Osteoblast (primary cell): ENCODE data around the gene GHDC. TPM values are rescaled to one million over a fixed set of nuclear protein-coding genes. Genes with fewer than 3 reads are reported as not detected.
A peak's percentile ranks its signal among the peaks of the same experiment; 100 is the strongest.

Experiments
- DNase-seq: peaks from one replicate; pipeline ENCODE4 v3.0.0; 2011; ENCODE audit warnings: low spot score, mixed read lengths; ENCODE audit not compliant: insufficient read length; ENCODE audit errors: missing footprints
- H2AFZ ChIP-seq: 2 replicates; pipeline ENCODE4 v1.6.0; 2011; ENCODE audit warnings: mild to moderate bottlenecking, low read length
- H3K27ac ChIP-seq: 2 replicates; pipeline ENCODE4 v1.5.1; 2011; ENCODE audit warnings: mild to moderate bottlenecking, low read depth, low read length, moderate library complexity
- H3K27me3 ChIP-seq: 2 replicates; pipeline ENCODE4 v1.6.0; 2012; ENCODE audit warnings: mild to moderate bottlenecking, control low read depth, inconsistent platforms, low read length, moderate library complexity; ENCODE audit not compliant: insufficient read depth
- H3K36me3 ChIP-seq: 2 replicates; pipeline ENCODE4 v1.5.1; 2011; ENCODE audit warnings: mild to moderate bottlenecking, low read length, control low read depth, moderate library complexity; ENCODE audit not compliant: insufficient read depth
- H3K4me1 ChIP-seq: 2 replicates; pipeline ENCODE4 v1.5.1; 2011; ENCODE audit warnings: mild to moderate bottlenecking, low read length, control low read depth, moderate library complexity; ENCODE audit not compliant: insufficient read depth
- H3K4me2 ChIP-seq: 2 replicates; pipeline ENCODE4 v1.6.0; 2011; ENCODE audit warnings: mild to moderate bottlenecking, low read length; ENCODE audit not compliant: insufficient read depth
- H3K4me3 ChIP-seq: fragments of 200-600 bp; sonication (generic); 3 replicates; pipeline ENCODE4 v1.5.1; 2012; ENCODE audit warnings: mild to moderate bottlenecking, low read length, inconsistent platforms; ENCODE audit not compliant: insufficient read depth
- H3K79me2 ChIP-seq: 2 replicates; pipeline ENCODE4 v1.6.0; 2012; ENCODE audit warnings: mild to moderate bottlenecking, low read length, control low read depth, inconsistent platforms; ENCODE audit not compliant: insufficient read depth
- H3K9me3 ChIP-seq: 2 replicates; pipeline ENCODE4 v1.5.1; 2011; ENCODE audit warnings: low read depth, low read length, control low read depth
- H4K20me1 ChIP-seq: 2 replicates; pipeline ENCODE4 v1.6.0; 2012; ENCODE audit warnings: mild to moderate bottlenecking, low read length, control low read depth; ENCODE audit not compliant: insufficient read depth
- total RNA-seq: library from RNA; depleted of rRNA; stranded (reverse); fragments of >200 nt; gene quantifications from 2 replicates; pipeline ENCODE4 v1.2.3, GENCODE V29; 2012
- TF ChIP-seq, protein P1 (sequence below): IDR thresholded peaks from 2 replicates; pipeline ENCODE4 v1.5.1; 2011; ENCODE audit warnings: mild to moderate bottlenecking, low read depth, low read length, moderate library complexity; ENCODE audit errors: extremely low read depth

The GHDC gene
- total RNA-seq, 1 donor, result 31.8 TPM

DNA sequence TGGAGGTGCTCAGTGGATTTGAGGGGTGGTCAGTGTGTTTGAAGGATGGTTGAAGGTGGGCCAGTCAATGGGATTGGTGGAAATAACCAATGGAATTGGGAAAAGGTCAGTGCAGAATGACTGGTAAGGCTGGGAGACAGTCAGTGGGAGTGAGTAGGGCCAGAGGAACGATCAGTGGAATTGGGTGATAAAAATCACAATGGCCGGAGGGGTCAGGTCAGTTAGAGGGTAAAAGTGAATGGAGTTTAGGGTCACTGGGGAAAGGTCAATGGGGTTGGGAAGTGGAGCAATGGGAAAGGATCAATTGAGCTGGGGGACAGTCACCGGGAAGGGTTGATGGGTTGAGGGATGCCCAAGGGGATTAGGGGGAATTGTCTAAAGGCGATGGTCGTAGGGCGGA lies 28.5 kb downstream of the GHDC start:
- Histone ChIP-seq H3K4me3 (no peak overlapping the region), H3K27ac (no peak overlapping the region), H3K4me2 (no peak overlapping the region), H3K9me3 (no peaks in the 10 kb centered on the region), H4K20me1 (no peaks in the 10 kb centered on the region), H3K79me2 (no peaks in the 10 kb centered on the region), H2AFZ (no peak overlapping the region), H3K4me1 (no peaks in the 10 kb centered on the region), H3K36me3 (no peaks in the 10 kb centered on the region), H3K27me3 (peaks cover 2% of the 10 kb centered on the region)
- DNase-seq, result peak; percentile 13
- TF ChIP-seq, protein P1, sequence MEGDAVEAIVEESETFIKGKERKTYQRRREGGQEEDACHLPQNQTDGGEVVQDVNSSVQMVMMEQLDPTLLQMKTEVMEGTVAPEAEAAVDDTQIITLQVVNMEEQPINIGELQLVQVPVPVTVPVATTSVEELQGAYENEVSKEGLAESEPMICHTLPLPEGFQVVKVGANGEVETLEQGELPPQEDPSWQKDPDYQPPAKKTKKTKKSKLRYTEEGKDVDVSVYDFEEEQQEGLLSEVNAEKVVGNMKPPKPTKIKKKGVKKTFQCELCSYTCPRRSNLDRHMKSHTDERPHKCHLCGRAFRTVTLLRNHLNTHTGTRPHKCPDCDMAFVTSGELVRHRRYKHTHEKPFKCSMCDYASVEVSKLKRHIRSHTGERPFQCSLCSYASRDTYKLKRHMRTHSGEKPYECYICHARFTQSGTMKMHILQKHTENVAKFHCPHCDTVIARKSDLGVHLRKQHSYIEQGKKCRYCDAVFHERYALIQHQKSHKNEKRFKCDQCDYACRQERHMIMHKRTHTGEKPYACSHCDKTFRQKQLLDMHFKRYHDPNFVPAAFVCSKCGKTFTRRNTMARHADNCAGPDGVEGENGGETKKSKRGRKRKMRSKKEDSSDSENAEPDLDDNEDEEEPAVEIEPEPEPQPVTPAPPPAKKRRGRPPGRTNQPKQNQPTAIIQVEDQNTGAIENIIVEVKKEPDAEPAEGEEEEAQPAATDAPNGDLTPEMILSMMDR, result no peak

DNA sequence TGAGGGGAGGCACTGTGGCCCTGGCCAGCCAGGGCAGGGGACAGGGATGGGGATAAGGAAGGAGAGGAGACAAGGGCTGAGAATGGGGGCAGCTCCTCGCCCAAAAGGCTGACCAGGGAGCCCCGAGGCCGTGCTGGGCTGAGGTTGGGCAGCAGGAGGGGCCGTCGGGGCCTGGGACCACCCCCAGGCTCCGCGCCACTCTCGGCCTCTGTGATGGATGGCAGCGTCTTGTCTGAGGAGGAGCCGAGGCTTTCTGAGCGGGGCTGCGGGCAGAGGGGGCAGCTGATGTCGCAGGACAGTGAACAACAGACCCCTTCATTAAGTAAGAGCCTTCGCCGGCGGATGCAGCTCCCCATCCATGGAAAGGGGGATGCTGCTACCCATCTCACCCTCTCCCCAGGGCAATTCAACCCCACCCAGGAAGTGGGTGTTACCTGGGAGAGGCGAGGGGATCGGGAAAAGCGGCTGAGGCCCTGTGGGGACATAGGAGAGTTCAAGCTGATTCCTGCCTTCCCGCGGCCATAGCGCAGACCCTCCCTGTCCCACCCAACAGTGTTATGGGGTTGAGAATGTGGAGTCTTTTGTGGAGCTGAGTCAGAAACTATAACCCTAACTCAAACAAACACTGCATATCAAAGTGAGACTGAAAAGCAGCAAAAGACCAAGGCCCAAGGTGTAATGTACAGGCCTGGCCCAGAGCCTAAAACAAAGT lies 30.4 kb downstream of the GHDC start:
- Histone ChIP-seq H3K4me3 (no peak overlapping the region), H3K79me2 (no peaks in the 10 kb centered on the region), H3K4me1 (no peaks in the 10 kb centered on the region), H3K27me3 (no peaks in the 10 kb centered on the region), H3K36me3 (no peaks in the 10 kb centered on the region), H3K9me3 (no peaks in the 10 kb centered on the region), H2AFZ (no peak overlapping the region), H3K27ac (no peak overlapping the region), H4K20me1 (no peaks in the 10 kb centered on the region), H3K4me2 (no peak overlapping the region)
- DNase-seq, result peak; percentile 70
- TF ChIP-seq, protein P1, result no peak

DNA sequence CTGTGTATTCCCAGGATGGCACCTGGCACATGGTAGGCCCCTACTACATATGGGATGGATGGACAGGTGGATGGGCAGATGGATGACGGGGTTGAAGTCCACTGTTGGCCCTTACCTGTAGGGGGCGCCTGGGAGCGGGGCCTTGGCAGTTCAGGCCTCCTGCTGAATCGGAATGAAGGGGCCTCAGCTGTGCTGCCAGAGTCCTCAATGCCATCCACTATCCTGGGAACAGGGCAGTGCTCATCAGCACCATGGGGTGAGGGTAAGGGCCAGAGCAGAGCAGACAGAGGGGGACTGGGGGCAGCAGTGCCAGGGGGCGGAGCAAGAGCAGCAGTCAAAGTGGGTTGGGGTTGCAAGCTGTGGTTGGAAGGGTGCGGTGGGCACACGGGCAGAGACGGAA lies 31.2 kb downstream of the GHDC start:
- Histone ChIP-seq H3K79me2 (no peaks in the 10 kb centered on the region), H2AFZ (no peak overlapping the region), H3K9me3 (no peaks in the 10 kb centered on the region), H3K4me3 (no peak overlapping the region), H3K4me2 (no peak overlapping the region), H3K36me3 (no peaks in the 10 kb centered on the region), H4K20me1 (no peaks in the 10 kb centered on the region), H3K27me3 (no peaks in the 10 kb centered on the region), H3K4me1 (no peaks in the 10 kb centered on the region), H3K27ac (no peak overlapping the region)
- peak; percentile 88 for DNase-seq
- TF ChIP-seq, protein P1, result peak; percentile 40

DNA sequence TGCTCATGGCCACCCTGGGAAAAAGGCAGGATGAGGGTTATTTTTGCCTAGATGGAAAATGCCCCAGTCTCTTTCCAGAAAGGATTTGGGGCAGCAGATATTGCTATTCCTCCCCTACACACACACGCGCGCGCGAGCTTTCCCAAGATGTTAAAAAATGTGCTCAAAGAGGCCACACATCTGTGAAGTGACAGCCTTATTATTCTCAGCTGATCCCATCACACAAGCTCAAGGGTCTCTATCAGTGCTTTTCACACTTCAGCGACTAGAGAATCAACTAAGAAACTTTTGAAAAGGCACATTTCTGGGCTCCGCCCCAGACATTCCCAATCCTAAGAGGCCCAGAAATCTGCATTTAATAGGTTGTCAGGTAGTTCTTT lies 33.8 kb downstream of the GHDC start:
- no peak overlapping the region for H3K27ac ChIP-seq
- peak; percentile 18 for DNase-seq
- no peak overlapping the region for H2AFZ ChIP-seq
- TF ChIP-seq, protein P1, result no peak
- H3K4me2 ChIP-seq, result no peak overlapping the region
- H4K20me1 ChIP-seq, result no peaks in the 10 kb centered on the region
- H3K27me3 ChIP-seq, result no peaks in the 10 kb centered on the region
- no peaks in the 10 kb centered on the region for H3K4me1 ChIP-seq
- no peaks in the 10 kb centered on the region for H3K79me2 ChIP-seq
- H3K36me3 ChIP-seq, result no peaks in the 10 kb centered on the region
- no peak overlapping the region for H3K4me3 ChIP-seq
- no peaks in the 10 kb centered on the region for H3K9me3 ChIP-seq
